Measurements from ENCODE around the gene GMCL2.
A peak's percentile ranks its signal among the peaks of the same experiment; 100 is the strongest.

The GMCL2 gene

GRCh38 chr5:178205749-178206047, 18.5 kb upstream of the GMCL2 start:
- no peak for FAIRE-seq
- no peak for TF ChIP-seq CTCF (IDR thresholded peaks at IDR 0.05; ENCODE audit: insufficient read depth, missing control alignments)
- DNase-seq (ENCODE audit: insufficient read length, low spot score): no peak

- TF ChIP-seq CTCF (IDR thresholded peaks at IDR 0.05; ENCODE audit: insufficient read depth, missing control alignments): no peak
- no peak for FAIRE-seq
- DNase-seq (ENCODE audit: insufficient read length, low spot score): peak; percentile 76
Measured at GRCh38 chr5:178204935-178205748, 18.0 kb upstream of the GMCL2 start.

GRCh38 chr5:178204182-178204934, 17.2 kb upstream of the GMCL2 start, which contains the start of gene HNRNPAB:
Gene HNRNPAB, plus strand, starts transcription at chr5:178204533. Its CDS starts 305 bp downstream, at chr5:178204838.
- TF ChIP-seq CTCF (IDR thresholded peaks at IDR 0.05; ENCODE audit: insufficient read depth, missing control alignments): no peak
- DNase-seq (ENCODE audit: insufficient read length, low spot score): peak; percentile 99
- no peak for FAIRE-seq

GRCh38 chr5:178203670-178204181, 16.6 kb upstream of the GMCL2 start:
- TF ChIP-seq CTCF (IDR thresholded peaks at IDR 0.05; ENCODE audit: insufficient read depth, missing control alignments): no peak
- no peak for FAIRE-seq
- DNase-seq (ENCODE audit: insufficient read length, low spot score): no peak

- no peak for DNase-seq (ENCODE audit: insufficient read length, low spot score)
- TF ChIP-seq CTCF (IDR thresholded peaks at IDR 0.05; ENCODE audit: insufficient read depth, missing control alignments): no peak
- no peak for FAIRE-seq
Measured at GRCh38 chr5:178202541-178202940, 15.4 kb upstream of the GMCL2 start.

GRCh38 chr5:178201927-178202235, 14.7 kb upstream of the GMCL2 start:
- no peak for FAIRE-seq
- DNase-seq (ENCODE audit: insufficient read length, low spot score): no peak
- TF ChIP-seq CTCF (IDR thresholded peaks at IDR 0.05; ENCODE audit: insufficient read depth, missing control alignments): no peak
